Fibroblast of lung (primary cell): ENCODE data around the gene TAOK1.

Experiments used
- CTCF ChIP-seq, 2 donors: IDR thresholded peaks in 1 of 2; conservative IDR thresholded peaks in 1 of 2; 1 replicate in 1 of 2; 2 replicates in 1 of 2; pipeline ENCODE4 v1.5.1; 2011 to 2012; ENCODE audit warnings: low read length in 2 of 2, control low read depth in 1 of 2, inconsistent platforms in 1 of 2, low read depth in 1 of 2, mild to moderate bottlenecking in 1 of 2
- EZH2 ChIP-seq: IDR thresholded peaks from 2 replicates; pipeline ENCODE4 v1.5.1; 2012; ENCODE audit warnings: low read length, control low read depth, mild to moderate bottlenecking; ENCODE audit errors: missing control alignments

DNA sequence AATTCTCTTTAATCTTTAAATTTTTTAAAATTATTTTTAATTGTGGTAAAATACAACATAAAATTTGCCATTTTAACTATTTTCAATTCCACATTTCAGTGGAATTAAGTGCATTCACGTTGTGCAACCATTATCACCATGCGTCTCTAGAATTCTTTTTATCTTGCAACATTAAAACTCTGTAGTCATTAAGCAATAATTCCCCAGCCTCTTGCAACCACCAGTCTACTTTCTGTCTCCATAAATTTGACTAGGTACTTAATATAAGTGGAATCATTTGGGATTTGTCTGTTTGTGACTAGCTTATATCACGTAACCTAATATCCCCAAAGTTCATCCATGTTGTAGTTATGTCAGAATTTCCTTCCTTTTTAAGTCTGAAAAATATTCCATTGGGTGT is 79.1 kb downstream of the TAOK1 start:
- TF ChIP-seq CTCF (conservative IDR thresholded peaks at IDR 0.05 in 1 of 2, IDR thresholded peaks at IDR 0.05 in 1 of 2; ENCODE audit: low read depth in 1 of 2, low read length in 2 of 2) (no peak), EZH2 (no peak)
